B cell (primary cell): ENCODE measurements around the gene RAP1GAP.

ENCODE experiments used
- CTCF ChIP-seq: fragments of 200-600 bp; IDR thresholded peaks from one replicate; pipeline ENCODE4 v1.8.0; 2022; ENCODE audit warnings: antibody characterized with exemption, mild to moderate bottlenecking
- EZH2 ChIP-seq: IDR thresholded peaks from 2 replicates; pipeline ENCODE4 v1.6.1; 2012; ENCODE audit warnings: borderline replicate concordance, low read depth, mild to moderate bottlenecking, moderate library complexity, low read length; ENCODE audit not compliant: insufficient read depth, poor library complexity, severe bottlenecking

- TF ChIP-seq CTCF, result no peak
- no peak for TF ChIP-seq EZH2
These were observed 2.8 kb upstream of the RAP1GAP start for GRCh38 chr1:21671915-21672314.
